GM23338 (cell line): ENCODE results near the gene ELMO3. TPM values are rescaled to one million over a fixed set of nuclear protein-coding genes. Genes with fewer than 3 reads are reported as not detected.

ENCODE experiments used
- ATAC-seq: fragments of 200-7000 bp; cut with Tn5 transposase; 3 replicates; pipeline ENCODE4 v1.9.1; 2020
- DNase-seq: peaks from one replicate; pipeline ENCODE4 v3.0.0-alpha.2; 2015; ENCODE audit warnings: low spot score
- H2AFZ ChIP-seq: fragments of 200-600 bp; sonication (generic); 2 replicates; pipeline ENCODE4 v1.8.0; 2016; ENCODE audit warnings: antibody characterized with exemption, mild to moderate bottlenecking, moderate library complexity
- H3F3A ChIP-seq: fragments of 200-600 bp; sonication (generic); replicated peaks from 2 replicates; pipeline ENCODE4 v1.8.0; 2017; ENCODE audit warnings: antibody characterized with exemption, mixed run types, low read depth
- H3K27ac ChIP-seq: fragments of 200-600 bp; sonication (generic); 2 replicates; pipeline ENCODE4 v1.6.1; 2016; ENCODE audit warnings: low read depth
- H3K27me3 ChIP-seq: fragments of 200-600 bp; sonication (generic); 2 replicates; pipeline ENCODE4 v1.8.0; 2016; ENCODE audit warnings: mild to moderate bottlenecking, mixed run types, moderate library complexity; ENCODE audit not compliant: insufficient read depth
- H3K36me3 ChIP-seq: fragments of 200-600 bp; sonication (generic); 2 replicates; pipeline ENCODE4 v1.8.0; 2016; ENCODE audit warnings: mild to moderate bottlenecking; ENCODE audit not compliant: insufficient read depth
- H3K4me1 ChIP-seq: fragments of 200-600 bp; sonication (generic); 2 replicates; pipeline ENCODE4 v1.8.0; 2016; ENCODE audit warnings: mild to moderate bottlenecking, moderate library complexity; ENCODE audit not compliant: insufficient read depth
- H3K4me2 ChIP-seq: fragments of 200-600 bp; sonication (generic); 2 replicates; pipeline ENCODE4 v1.7.1; 2017; ENCODE audit warnings: mixed run types
- H3K4me3 ChIP-seq: fragments of 200-600 bp; sonication (generic); 2 replicates; pipeline ENCODE4 v1.6.1; 2016; ENCODE audit warnings: mixed run types
- H3K79me2 ChIP-seq: fragments of 200-600 bp; sonication (generic); replicated peaks from 2 replicates; pipeline ENCODE4 v1.8.0; 2017; ENCODE audit warnings: mild to moderate bottlenecking; ENCODE audit not compliant: insufficient read depth
- H3K9me2 ChIP-seq: fragments of 200-600 bp; sonication (generic); 2 replicates; pipeline ENCODE4 v1.8.0; 2017; ENCODE audit not compliant: insufficient read depth
- H4K20me1 ChIP-seq: fragments of 200-600 bp; sonication (generic); replicated peaks from 2 replicates; pipeline ENCODE4 v1.8.0; 2017; ENCODE audit warnings: mild to moderate bottlenecking; ENCODE audit not compliant: insufficient read depth
- H3K27ac Mint-ChIP-seq: 2 replicates; pipeline ENCODE4 v1.8.0; 2020; ENCODE audit warnings: inconsistent platforms, mild to moderate bottlenecking, moderate library complexity, mixed read lengths
- H3K27me3 Mint-ChIP-seq: 3 replicates; pipeline ENCODE4 v1.8.0; 2022; ENCODE audit warnings: low read depth, mild to moderate bottlenecking, moderate library complexity, mixed read lengths, inconsistent platforms; ENCODE audit not compliant: insufficient read depth, poor library complexity
- H3K36me3 Mint-ChIP-seq: 3 replicates; pipeline ENCODE4 v1.8.0; 2021; ENCODE audit warnings: low read depth, mild to moderate bottlenecking, inconsistent platforms, moderate library complexity, mixed read lengths
- H3K4me1 Mint-ChIP-seq: 3 replicates; pipeline ENCODE4 v1.8.0; 2020; ENCODE audit warnings: mild to moderate bottlenecking, inconsistent platforms, mixed read lengths
- H3K4me3 Mint-ChIP-seq: 3 replicates; pipeline ENCODE4 v1.8.0; 2021; ENCODE audit warnings: moderate library complexity, mild to moderate bottlenecking, inconsistent platforms, mixed read lengths
- H3K9me3 Mint-ChIP-seq: 3 replicates; pipeline ENCODE4 v1.8.0; 2020; ENCODE audit warnings: moderate library complexity, mild to moderate bottlenecking, inconsistent platforms, mixed read lengths
- CREB1 ChIP-seq: fragments of 250-450 bp; sonication (Bioruptor Pico); IDR thresholded peaks from 2 replicates; pipeline ENCODE4 v1.5.0; 2020; ENCODE audit warnings: low read depth, mild to moderate bottlenecking, moderate library complexity
- EZH2 ChIP-seq: fragments of 200-600 bp; sonication (generic); IDR thresholded peaks from one replicate; pipeline ENCODE4 v1.8.0; 2017; ENCODE audit warnings: antibody characterized with exemption, mild to moderate bottlenecking, low read depth; ENCODE audit not compliant: unreplicated experiment
- EZH2phosphoT487 ChIP-seq: fragments of 200-600 bp; sonication (generic); IDR thresholded peaks from one replicate; pipeline ENCODE4 v1.8.1; 2018; ENCODE audit warnings: antibody characterized with exemption; ENCODE audit not compliant: unreplicated experiment
- JUNB ChIP-seq: IDR thresholded peaks from one replicate; pipeline ENCODE4 v1.6.1; 2016; ENCODE audit warnings: antibody characterized with exemption; ENCODE audit not compliant: unreplicated experiment
- NANOG ChIP-seq: IDR thresholded peaks from 2 replicates; pipeline ENCODE4 v1.6.1; 2016; ENCODE audit warnings: antibody characterized with exemption, borderline replicate concordance
- POLR2AphosphoS5 ChIP-seq: IDR thresholded peaks from 2 replicates; pipeline ENCODE4 v1.6.1; 2016; ENCODE audit warnings: antibody characterized with exemption, low read depth
- STAT1 ChIP-seq: IDR thresholded peaks from one replicate; pipeline ENCODE4 v1.6.1; 2016; ENCODE audit warnings: antibody characterized with exemption; ENCODE audit not compliant: unreplicated experiment
- ZNF114 ChIP-seq: fragments of 250-450 bp; sonication (Bioruptor Pico); IDR thresholded peaks from 2 replicates; pipeline ENCODE4 v1.5.0; 2020; ENCODE audit warnings: mild to moderate bottlenecking, moderate library complexity
- ZNF331 ChIP-seq: fragments of 250-450 bp; sonication (Bioruptor Pico); IDR thresholded peaks from 2 replicates; pipeline ENCODE4 v1.5.0; 2020; ENCODE audit warnings: low read depth, mild to moderate bottlenecking, moderate library complexity
- polyA plus RNA-seq: library from polyadenylated mRNA; unstranded; fragments of >200 nt; fragmentation: Nextera tagmentation; extraction: Ambion mirVana; gene quantifications from 2 replicates; pipeline ENCODE4 v1.2.1, GENCODE V29; 2016
- total RNA-seq: library from RNA; depleted of rRNA; stranded (reverse); fragments of >200 nt; shearing (Covaris generic); gene quantifications from 2 replicates; pipeline ENCODE4 v1.2.3, GENCODE V29; 2014
- TF ChIP-seq, protein P1 (sequence below), 2 experiments: fragments of 200-600 bp in 1 of 2; sonication (generic) in 1 of 2; conservative IDR thresholded peaks; 2 replicates each; pipeline versions ENCODE4 v1.5.1 to v1.6.1; 2016 to 2017; ENCODE audit warnings: antibody characterized with exemption in 2 of 2, low read depth in 2 of 2, mild to moderate bottlenecking in 2 of 2, moderate library complexity in 1 of 2
- TF ChIP-seq, protein P2 (sequence below): fragments of 250-450 bp; sonication (Bioruptor Pico); IDR thresholded peaks from 2 replicates; pipeline ENCODE4 v1.5.0; 2020; ENCODE audit warnings: mild to moderate bottlenecking, moderate library complexity
- TF ChIP-seq, protein P3 (sequence below): IDR thresholded peaks from one replicate; pipeline ENCODE4 v1.6.1; 2018; ENCODE audit warnings: antibody characterized with exemption; ENCODE audit not compliant: unreplicated experiment
- TF ChIP-seq, protein P4 (sequence below): IDR thresholded peaks from 2 replicates; pipeline ENCODE4 v1.6.1; 2016; ENCODE audit warnings: antibody characterized with exemption

Gene ELMO3
- total and polyA plus RNA-seq, 2 experiments from 2014 or later, result 4.7 to 16.2 TPM

DNA sequence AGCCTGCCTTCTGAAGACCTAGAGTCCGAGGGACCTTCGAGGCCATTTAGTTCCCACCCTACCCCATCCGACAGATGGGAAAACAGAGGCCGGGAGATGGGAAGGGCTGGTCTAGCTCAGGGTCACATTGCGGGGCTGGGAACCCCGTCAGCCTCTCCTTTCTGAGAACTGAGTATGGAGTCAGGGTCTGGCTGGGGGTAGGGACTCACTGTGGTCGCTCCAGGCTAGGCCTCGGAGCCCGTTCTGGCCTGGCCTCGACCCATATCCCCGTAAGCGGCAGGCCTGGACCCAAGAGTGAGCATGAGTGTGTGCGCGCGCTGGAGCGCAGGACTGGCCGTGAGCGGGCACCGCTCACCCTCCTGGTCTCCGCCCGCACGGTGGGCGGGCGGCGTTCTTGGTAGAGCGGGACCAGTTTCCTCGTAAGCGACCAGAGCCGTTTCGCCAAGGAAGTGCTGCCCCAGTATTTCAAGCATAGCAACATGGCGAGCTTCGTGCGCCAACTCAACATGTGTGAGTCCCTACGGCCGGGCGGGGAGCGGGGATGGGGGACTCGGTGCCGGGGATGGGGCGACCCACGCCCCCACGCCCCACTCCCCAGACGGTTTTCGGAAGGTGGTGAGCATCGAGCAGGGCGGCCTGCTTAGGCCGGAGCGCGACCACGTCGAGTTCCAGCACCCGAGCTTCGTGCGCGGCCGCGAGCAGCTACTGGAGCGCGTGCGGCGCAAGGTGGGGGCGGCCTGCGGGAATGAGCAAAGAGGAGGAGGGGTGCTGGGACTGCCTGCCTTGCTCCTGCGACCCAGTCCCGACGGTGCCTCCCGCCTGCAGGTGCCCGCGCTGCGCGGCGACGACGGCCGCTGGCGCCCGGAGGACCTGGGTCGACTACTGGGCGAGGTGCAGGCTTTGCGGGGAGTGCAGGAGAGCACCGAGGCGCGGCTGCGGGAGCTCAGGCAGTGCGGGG lies 33.5 kb upstream of the ELMO3 start:
- H3K27ac ChIP-seq, result no peak overlapping the region
- H2AFZ ChIP-seq, result peak overlapping the region; percentile 47; the same call in 1 of the 2 replicates
- Mint-ChIP-seq H3K9me3 (peaks cover 2% of the 10 kb centered on the region; the same call in 2 of the 3 replicates), H3K36me3 (no peaks in the 10 kb centered on the region), H3K27ac (no peak overlapping the region), H3K4me1 (peaks cover 36% of the 10 kb centered on the region), H3K4me3 (peak overlapping the region; percentile 60), H3K27me3 (peaks cover 97% of the 10 kb centered on the region)
- H3K79me2 ChIP-seq, result no peaks in the 10 kb centered on the region
- no peak for TF ChIP-seq CREB1
- TF ChIP-seq, protein P1, sequence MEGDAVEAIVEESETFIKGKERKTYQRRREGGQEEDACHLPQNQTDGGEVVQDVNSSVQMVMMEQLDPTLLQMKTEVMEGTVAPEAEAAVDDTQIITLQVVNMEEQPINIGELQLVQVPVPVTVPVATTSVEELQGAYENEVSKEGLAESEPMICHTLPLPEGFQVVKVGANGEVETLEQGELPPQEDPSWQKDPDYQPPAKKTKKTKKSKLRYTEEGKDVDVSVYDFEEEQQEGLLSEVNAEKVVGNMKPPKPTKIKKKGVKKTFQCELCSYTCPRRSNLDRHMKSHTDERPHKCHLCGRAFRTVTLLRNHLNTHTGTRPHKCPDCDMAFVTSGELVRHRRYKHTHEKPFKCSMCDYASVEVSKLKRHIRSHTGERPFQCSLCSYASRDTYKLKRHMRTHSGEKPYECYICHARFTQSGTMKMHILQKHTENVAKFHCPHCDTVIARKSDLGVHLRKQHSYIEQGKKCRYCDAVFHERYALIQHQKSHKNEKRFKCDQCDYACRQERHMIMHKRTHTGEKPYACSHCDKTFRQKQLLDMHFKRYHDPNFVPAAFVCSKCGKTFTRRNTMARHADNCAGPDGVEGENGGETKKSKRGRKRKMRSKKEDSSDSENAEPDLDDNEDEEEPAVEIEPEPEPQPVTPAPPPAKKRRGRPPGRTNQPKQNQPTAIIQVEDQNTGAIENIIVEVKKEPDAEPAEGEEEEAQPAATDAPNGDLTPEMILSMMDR (conservative IDR thresholded peaks at IDR 0.05; ENCODE audit: low read depth in 2 of 2), result no peak
- TF ChIP-seq ZNF114 (CRISPR knock-in tag), result no peak
- no peak for TF ChIP-seq NANOG
- TF ChIP-seq EZH2phosphoT487, result peak; percentile 95
- TF ChIP-seq, protein P2, sequence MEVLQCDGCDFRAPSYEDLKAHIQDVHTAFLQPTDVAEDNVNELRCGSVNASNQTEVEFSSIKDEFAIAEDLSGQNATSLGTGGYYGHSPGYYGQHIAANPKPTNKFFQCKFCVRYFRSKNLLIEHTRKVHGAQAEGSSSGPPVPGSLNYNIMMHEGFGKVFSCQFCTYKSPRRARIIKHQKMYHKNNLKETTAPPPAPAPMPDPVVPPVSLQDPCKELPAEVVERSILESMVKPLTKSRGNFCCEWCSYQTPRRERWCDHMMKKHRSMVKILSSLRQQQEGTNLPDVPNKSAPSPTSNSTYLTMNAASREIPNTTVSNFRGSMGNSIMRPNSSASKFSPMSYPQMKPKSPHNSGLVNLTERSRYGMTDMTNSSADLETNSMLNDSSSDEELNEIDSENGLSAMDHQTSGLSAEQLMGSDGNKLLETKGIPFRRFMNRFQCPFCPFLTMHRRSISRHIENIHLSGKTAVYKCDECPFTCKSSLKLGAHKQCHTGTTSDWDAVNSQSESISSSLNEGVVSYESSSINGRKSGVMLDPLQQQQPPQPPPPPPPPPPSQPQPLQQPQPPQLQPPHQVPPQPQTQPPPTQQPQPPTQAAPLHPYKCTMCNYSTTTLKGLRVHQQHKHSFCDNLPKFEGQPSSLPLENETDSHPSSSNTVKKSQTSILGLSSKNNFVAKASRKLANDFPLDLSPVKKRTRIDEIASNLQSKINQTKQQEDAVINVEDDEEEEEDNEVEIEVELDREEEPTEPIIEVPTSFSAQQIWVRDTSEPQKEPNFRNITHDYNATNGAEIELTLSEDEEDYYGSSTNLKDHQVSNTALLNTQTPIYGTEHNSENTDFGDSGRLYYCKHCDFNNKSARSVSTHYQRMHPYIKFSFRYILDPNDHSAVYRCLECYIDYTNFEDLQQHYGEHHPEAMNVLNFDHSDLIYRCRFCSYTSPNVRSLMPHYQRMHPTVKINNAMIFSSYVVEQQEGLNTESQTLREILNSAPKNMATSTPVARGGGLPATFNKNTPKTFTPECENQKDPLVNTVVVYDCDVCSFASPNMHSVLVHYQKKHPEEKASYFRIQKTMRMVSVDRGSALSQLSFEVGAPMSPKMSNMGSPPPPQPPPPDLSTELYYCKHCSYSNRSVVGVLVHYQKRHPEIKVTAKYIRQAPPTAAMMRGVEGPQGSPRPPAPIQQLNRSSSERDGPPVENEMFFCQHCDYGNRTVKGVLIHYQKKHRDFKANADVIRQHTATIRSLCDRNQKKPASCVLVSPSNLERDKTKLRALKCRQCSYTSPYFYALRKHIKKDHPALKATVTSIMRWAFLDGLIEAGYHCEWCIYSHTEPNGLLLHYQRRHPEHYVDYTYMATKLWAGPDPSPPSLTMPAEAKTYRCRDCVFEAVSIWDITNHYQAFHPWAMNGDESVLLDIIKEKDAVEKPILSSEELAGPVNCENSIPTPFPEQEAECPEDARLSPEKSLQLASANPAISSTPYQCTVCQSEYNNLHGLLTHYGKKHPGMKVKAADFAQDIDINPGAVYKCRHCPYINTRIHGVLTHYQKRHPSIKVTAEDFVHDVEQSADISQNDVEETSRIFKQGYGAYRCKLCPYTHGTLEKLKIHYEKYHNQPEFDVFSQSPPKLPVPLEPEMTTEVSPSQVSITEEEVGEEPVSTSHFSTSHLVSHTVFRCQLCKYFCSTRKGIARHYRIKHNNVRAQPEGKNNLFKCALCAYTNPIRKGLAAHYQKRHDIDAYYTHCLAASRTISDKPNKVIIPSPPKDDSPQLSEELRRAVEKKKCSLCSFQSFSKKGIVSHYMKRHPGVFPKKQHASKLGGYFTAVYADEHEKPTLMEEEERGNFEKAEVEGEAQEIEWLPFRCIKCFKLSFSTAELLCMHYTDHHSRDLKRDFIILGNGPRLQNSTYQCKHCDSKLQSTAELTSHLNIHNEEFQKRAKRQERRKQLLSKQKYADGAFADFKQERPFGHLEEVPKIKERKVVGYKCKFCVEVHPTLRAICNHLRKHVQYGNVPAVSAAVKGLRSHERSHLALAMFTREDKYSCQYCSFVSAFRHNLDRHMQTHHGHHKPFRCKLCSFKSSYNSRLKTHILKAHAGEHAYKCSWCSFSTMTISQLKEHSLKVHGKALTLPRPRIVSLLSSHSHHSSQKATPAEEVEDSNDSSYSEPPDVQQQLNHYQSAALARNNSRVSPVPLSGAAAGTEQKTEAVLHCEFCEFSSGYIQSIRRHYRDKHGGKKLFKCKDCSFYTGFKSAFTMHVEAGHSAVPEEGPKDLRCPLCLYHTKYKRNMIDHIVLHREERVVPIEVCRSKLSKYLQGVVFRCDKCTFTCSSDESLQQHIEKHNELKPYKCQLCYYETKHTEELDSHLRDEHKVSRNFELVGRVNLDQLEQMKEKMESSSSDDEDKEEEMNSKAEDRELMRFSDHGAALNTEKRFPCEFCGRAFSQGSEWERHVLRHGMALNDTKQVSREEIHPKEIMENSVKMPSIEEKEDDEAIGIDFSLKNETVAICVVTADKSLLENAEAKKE (CRISPR knock-in tag), result no peak
- no peak for TF ChIP-seq POLR2AphosphoS5
- no peak for TF ChIP-seq ZNF331 (CRISPR knock-in tag)
- TF ChIP-seq, protein P3, sequence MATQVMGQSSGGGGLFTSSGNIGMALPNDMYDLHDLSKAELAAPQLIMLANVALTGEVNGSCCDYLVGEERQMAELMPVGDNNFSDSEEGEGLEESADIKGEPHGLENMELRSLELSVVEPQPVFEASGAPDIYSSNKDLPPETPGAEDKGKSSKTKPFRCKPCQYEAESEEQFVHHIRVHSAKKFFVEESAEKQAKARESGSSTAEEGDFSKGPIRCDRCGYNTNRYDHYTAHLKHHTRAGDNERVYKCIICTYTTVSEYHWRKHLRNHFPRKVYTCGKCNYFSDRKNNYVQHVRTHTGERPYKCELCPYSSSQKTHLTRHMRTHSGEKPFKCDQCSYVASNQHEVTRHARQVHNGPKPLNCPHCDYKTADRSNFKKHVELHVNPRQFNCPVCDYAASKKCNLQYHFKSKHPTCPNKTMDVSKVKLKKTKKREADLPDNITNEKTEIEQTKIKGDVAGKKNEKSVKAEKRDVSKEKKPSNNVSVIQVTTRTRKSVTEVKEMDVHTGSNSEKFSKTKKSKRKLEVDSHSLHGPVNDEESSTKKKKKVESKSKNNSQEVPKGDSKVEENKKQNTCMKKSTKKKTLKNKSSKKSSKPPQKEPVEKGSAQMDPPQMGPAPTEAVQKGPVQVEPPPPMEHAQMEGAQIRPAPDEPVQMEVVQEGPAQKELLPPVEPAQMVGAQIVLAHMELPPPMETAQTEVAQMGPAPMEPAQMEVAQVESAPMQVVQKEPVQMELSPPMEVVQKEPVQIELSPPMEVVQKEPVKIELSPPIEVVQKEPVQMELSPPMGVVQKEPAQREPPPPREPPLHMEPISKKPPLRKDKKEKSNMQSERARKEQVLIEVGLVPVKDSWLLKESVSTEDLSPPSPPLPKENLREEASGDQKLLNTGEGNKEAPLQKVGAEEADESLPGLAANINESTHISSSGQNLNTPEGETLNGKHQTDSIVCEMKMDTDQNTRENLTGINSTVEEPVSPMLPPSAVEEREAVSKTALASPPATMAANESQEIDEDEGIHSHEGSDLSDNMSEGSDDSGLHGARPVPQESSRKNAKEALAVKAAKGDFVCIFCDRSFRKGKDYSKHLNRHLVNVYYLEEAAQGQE, result no peak
- TF ChIP-seq STAT1, result no peak
- TF ChIP-seq JUNB, result no peak
- TF ChIP-seq EZH2, result peak; percentile 95
- TF ChIP-seq, protein P4, sequence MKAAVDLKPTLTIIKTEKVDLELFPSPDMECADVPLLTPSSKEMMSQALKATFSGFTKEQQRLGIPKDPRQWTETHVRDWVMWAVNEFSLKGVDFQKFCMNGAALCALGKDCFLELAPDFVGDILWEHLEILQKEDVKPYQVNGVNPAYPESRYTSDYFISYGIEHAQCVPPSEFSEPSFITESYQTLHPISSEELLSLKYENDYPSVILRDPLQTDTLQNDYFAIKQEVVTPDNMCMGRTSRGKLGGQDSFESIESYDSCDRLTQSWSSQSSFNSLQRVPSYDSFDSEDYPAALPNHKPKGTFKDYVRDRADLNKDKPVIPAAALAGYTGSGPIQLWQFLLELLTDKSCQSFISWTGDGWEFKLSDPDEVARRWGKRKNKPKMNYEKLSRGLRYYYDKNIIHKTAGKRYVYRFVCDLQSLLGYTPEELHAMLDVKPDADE, result no peak
- H3K36me3 ChIP-seq, result no peaks in the 10 kb centered on the region
- H3K27me3 ChIP-seq, result peaks cover 99% of the 10 kb centered on the region
- H3F3A ChIP-seq, result peaks cover 10% of the 10 kb centered on the region
- H3K4me2 ChIP-seq, result peak overlapping the region; percentile 79
- DNase-seq (peak; percentile 73), ATAC-seq (peak; percentile 0)
- H3K9me2 ChIP-seq, result no peaks in the 10 kb centered on the region
- H3K4me1 ChIP-seq, result peaks cover 22% of the 10 kb centered on the region
- peak overlapping the region; percentile 59 for H3K4me3 ChIP-seq
- H4K20me1 ChIP-seq, result no peaks in the 10 kb centered on the region; the same call in 1 of the 2 replicates
